OCI-LY7 (cell line): ENCODE results near the gene MDFIC.

Experiments used
- CTCF ChIP-seq: fragments of 200-600 bp; sonication (generic); conservative IDR thresholded peaks from 2 replicates; pipeline ENCODE4 v1.5.1; 2014; ENCODE audit warnings: mild to moderate bottlenecking, antibody characterized with exemption, low read length, moderate library complexity, mixed read lengths
- EZH2phosphoT487 ChIP-seq: fragments of 200-600 bp; sonication (generic); IDR thresholded peaks from 2 replicates; pipeline ENCODE4 v1.6.1; 2018; ENCODE audit warnings: low read depth, borderline replicate concordance, mild to moderate bottlenecking, mixed run types, antibody characterized with exemption, low read length, moderate library complexity, mixed read lengths

- TF ChIP-seq CTCF (no peak), EZH2phosphoT487 (no peak)
Observed at GRCh38 chr7:114957444-114957843, 35.5 kb downstream of the MDFIC start.
